GM18505 (cell line): ENCODE results near the gene MMADHC.

Experiments used
- ATAC-seq: cut with Tn5 transposase; IDR thresholded peaks from one replicate; pipeline ENCODE4 v1.9.1; 2021; ENCODE audit not compliant: unreplicated experiment
- POLR2A ChIP-seq: IDR thresholded peaks from 4 replicates; pipeline ENCODE4 v1.6.1; 2011; ENCODE audit warnings: borderline replicate concordance; ENCODE audit not compliant: insufficient read depth, insufficient read length; ENCODE audit errors: extremely low read depth

The MMADHC gene

GRCh38 chr2:149559341-149560068, 28.1 kb downstream of the MMADHC start:
- TF ChIP-seq POLR2A = no peak
- ATAC-seq = no peak

DNA sequence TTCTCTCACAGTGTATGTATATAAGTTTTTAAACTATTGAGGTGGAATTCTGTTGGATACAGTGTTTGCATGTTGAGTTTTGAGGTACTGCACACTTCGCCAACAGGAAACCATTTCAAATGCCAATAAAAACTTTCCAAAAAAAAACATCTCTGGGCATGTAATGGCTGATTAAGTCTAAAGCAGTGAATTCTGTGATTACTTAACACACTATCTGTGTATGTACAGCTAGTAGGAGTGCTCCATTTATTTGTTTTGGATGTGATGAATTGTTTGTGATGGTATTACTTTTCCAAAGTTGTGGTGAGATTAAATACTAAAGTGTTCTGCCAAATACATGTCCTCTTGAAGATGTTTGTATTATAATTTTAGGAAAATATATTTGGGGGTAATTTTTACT, 31.1 kb downstream of the MMADHC start:
- no peak for ATAC-seq

GRCh38 chr2:149552830-149553229, 34.7 kb downstream of the MMADHC start:
- ATAC-seq = no peak
- TF ChIP-seq POLR2A = no peak

More for the DNA sequence above, 31.1 kb downstream of the MMADHC start:
- TF ChIP-seq POLR2A = no peak

DNA sequence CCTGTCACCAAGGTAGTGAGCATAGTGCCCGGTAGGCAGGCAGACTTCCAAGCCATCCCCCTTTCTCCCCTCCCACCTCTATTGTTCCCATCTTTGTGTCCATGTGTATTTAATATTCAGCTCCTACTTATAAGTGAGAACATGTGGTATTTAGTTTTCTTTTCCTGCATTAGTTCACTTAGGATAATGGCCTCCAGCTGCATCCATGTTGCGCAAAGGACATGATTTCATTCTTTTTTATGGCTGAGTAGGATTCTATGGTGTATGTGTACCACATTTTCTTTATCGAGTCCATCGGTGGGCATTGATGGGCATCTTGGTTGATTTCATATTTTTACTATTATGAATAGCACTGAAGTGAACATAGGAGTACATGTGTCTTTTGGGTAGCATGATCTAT, 35.3 kb downstream of the MMADHC start:
- ATAC-seq = no peak
- TF ChIP-seq POLR2A = no peak

- no peak for TF ChIP-seq POLR2A
- no peak for ATAC-seq
Observed at GRCh38 chr2:149544692-149545091, 42.9 kb downstream of the MMADHC start.

GRCh38 chr2:149543845-149544244, 43.7 kb downstream of the MMADHC start:
- no peak for ATAC-seq
- TF ChIP-seq POLR2A = no peak

DNA sequence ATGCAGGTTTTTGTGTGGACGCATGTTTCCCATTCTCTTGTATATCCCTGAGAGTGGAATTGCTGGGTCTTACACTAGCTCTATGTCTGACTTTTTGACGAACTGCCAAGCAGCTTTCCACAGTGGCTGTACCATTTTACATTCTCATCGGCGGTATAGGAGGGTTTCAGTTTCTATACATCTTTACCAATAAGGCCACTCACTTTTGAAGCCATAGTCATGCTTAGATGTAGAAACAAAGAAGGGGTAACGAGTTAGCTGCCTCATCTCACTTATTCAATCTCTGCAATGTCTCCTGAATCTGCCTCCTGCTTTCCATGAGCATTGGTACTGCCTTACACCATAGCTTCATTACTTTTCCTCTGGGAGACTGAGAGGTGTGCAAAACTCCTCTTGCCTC, 47.4 kb downstream of the MMADHC start:
- no peak for TF ChIP-seq POLR2A

DNA sequence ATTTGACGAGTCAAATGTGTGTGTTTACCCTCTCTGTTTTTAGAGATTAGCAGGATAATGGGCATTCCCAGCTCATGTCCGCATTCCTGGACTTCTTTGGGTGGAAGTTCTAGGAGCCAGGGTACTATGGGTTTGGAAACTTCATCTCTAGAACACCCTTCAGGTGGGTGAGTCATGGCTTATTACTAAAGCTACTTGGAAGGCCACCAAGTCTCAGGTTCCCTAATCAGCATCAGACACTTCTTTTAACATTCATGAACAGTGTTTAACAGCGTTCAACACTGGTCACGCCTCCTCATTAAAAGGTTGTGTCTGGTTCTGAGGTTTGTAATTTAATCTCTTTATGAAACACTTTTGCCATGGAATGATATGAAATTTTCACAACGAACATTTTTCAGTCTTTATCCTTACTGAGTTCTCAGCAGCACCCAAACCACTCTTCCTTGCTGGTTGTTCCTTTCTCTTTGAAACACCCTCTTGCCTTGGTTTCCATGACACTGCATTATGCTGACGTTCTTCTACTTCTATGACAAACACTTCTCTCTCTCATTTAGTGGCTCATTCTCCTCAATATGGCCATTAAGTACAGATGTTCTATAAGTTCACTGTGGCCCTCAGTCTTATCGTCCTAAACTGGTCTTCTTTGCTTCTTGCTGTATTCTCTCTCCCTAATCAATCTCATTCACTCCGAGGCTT, 49.3 kb downstream of the MMADHC start:
- ATAC-seq = no peak
- TF ChIP-seq POLR2A = no peak

More for the DNA sequence above, 47.4 kb downstream of the MMADHC start:
- no peak for ATAC-seq

DNA sequence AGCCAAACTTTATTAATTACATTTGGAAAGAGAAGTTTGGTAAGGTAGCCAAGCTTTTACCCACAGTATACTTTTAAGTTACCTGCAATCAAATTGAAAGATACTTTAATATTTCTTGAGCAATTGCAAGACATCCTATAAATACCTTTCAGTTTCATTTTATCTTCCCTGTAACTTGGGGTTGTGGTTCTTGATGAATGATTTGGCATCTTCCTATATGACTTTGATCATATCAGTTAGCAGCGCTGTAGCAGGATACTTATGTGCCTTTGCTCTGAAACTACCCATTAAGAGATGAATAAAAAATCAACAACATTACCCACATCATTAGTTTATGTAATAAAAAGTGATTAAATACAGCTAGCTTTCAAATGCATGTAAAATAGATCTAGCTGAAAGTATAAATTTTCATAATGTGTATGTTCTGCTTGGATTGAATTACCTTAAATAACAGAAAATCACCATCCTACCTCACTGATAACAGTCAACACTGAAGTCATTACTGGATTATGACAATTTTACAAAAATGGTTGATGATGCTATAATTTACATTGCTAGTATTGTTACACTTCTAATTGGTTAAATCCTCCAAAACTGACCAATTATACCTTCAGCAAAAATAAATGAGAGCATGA, 50.4 kb downstream of the MMADHC start:
- ATAC-seq = no peak
- TF ChIP-seq POLR2A = no peak

GRCh38 chr2:149536649-149537048, 50.9 kb downstream of the MMADHC start:
- no peak for TF ChIP-seq POLR2A
- no peak for ATAC-seq

GRCh38 chr2:149534674-149535073, 52.9 kb downstream of the MMADHC start:
- no peak for TF ChIP-seq POLR2A
- no peak for ATAC-seq

- no peak for TF ChIP-seq POLR2A
- no peak for ATAC-seq
Observed at GRCh38 chr2:149528983-149529382, 58.6 kb downstream of the MMADHC start.

GRCh38 chr2:149527998-149528755, 59.4 kb downstream of the MMADHC start:
- no peak for ATAC-seq
- TF ChIP-seq POLR2A = no peak
